ENCODE measurements around the gene CLBA1.

CLBA1 gene

DNA sequence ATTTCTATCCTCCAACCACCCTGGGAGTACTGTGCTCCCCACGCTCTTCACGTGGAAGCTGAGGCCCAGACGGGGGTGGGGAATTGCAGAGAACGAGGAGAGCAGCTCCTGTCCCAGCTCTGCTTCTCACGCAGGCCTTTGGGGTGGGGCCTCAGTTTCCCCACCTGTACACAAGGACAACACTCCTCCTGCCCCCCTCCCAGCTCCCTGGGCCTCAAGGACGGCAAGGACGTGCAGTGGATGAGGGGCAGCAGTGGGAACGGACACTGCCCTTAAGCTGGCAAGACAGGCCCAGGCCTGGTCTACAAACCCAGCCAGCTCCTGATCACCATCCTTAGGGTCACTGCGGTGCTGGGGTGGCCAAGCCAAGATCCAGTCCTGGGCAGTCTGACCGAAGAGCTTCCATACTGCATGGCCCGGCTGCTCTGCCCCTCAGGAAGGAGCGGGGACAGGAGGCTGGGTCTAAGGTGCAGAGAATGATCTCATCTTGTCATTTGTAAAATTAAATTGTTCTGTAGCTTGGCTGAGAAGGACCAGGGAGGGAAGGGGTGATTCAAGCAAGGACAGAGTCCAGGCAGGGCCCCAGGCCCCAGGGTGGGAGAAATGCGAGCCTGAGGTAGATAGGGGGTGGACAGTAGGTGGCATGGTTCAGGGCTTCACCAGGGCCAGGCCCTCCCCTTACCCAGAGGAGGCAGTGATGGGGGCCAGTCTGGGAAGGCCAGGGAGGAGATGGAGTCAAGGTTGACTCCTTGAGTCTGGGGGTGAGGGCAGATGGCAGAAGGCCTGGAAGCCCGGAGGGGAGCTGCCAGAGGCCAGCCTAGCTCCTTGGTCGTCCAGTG lies 1.3 kb upstream of the CLBA1 start:
- Mint-ChIP-seq H3K9me3 (no peaks in the 10 kb centered on the region), H3K27me3 (peaks cover 5 to 11% of the 10 kb centered on the region in 2 donors), H3K36me3 (ENCODE audit: insufficient read depth) (peaks cover 21% of the 10 kb centered on the region), H3K4me1 (ENCODE audit: low read depth in 2 of 2) (peaks cover 3 to 15% of the 10 kb centered on the region in 2 donors), H3K27ac (peak overlapping the region; percentile 72 to 87), H3K4me3 (peak overlapping the region; percentile 69 to 76)
- ATAC-seq (replicated peaks) = no peak
- no peak for DNase-seq

DNA sequence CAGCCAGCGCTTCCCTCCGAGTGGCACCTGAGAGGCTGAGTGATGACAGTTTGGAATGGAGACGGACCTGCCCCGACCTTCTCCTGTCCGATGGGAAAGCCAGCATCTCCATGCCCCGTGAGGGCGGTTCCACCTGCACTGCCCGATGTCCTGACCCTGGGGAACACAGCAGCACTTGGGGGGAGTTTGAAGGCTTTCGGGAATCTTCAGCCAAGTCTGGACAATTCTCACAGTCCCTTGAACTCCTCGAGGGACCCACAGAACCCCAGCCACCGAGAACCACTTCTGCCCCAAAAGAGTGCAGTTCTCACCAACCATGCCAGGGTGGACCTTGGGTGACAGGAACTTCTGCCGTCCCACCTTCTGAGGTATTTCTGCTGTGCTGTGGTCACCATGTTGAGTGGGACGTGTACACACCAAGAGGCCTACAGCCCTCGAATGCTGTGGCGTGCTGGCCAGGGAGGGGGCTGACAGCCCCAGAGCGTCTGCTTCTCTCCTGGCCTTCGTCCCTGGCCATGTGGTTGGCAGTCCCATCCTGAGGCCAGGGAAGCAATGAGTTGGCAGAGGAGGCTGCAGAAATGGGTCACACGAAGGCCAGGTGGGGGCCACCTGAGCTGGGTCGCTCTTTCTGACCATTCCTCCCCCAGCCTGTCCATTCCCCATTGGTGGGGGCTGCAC lies 1.0 kb downstream of the CLBA1 start:
- Mint-ChIP-seq H3K4me3 (peak overlapping the region; percentile 76 to 81), H3K4me1 (ENCODE audit: low read depth in 2 of 2) (peaks cover 3 to 15% of the 10 kb centered on the region in 2 donors), H3K27ac (peak overlapping the region; percentile 81 to 83), H3K27me3 (peaks cover 5 to 9% of the 10 kb centered on the region in 2 donors), H3K36me3 (ENCODE audit: insufficient read depth) (peaks cover 25% of the 10 kb centered on the region), H3K9me3 (no peaks in the 10 kb centered on the region)
- ATAC-seq (replicated peaks) (no peak), DNase-seq (no peak)

- Mint-ChIP-seq H3K27me3 (peaks cover 5 to 9% of the 10 kb centered on the region in 2 donors), H3K27ac (no peak overlapping the region), H3K36me3 (ENCODE audit: insufficient read depth) (peaks cover 26% of the 10 kb centered on the region), H3K9me3 (no peaks in the 10 kb centered on the region), H3K4me3 (no peak overlapping the region), H3K4me1 (ENCODE audit: low read depth in 2 of 2) (peaks cover 8 to 11% of the 10 kb centered on the region in 2 donors)
- ATAC-seq (replicated peaks) = no peak
- DNase-seq = no peak
These were observed 3.8 kb downstream of the CLBA1 start for GRCh38 chr14:104989236-104989950.

- Mint-ChIP-seq H3K9me3 (no peaks in the 10 kb centered on the region), H3K4me3 (no peak overlapping the region), H3K27ac (no peak overlapping the region), H3K4me1 (ENCODE audit: low read depth in 2 of 2) (peaks cover 6 to 8% of the 10 kb centered on the region in 2 donors), H3K27me3 (peaks cover 5 to 9% of the 10 kb centered on the region in 2 donors), H3K36me3 (ENCODE audit: insufficient read depth) (peaks cover 21% of the 10 kb centered on the region)
- DNase-seq = no peak
- no peak for ATAC-seq (replicated peaks)
These were observed 4.3 kb downstream of the CLBA1 start for GRCh38 chr14:104989951-104990303.

GRCh38 chr14:104991896-104992230 lies 6.3 kb downstream of the CLBA1 start:
- peaks cover 3 to 8% of the 10 kb centered on the region in 2 donors for H3K4me1 Mint-ChIP-seq (ENCODE audit: low read depth in 2 of 2)
- H3K27me3 Mint-ChIP-seq = peaks cover 5 to 8% of the 10 kb centered on the region in 2 donors
- no peak overlapping the region for H3K4me3 Mint-ChIP-seq
- H3K9me3 Mint-ChIP-seq = no peaks in the 10 kb centered on the region
- DNase-seq (no peak), ATAC-seq (replicated peaks) (no peak)
- H3K27ac Mint-ChIP-seq = no peak overlapping the region
- peaks cover 21% of the 10 kb centered on the region for H3K36me3 Mint-ChIP-seq (ENCODE audit: insufficient read depth)

DNA sequence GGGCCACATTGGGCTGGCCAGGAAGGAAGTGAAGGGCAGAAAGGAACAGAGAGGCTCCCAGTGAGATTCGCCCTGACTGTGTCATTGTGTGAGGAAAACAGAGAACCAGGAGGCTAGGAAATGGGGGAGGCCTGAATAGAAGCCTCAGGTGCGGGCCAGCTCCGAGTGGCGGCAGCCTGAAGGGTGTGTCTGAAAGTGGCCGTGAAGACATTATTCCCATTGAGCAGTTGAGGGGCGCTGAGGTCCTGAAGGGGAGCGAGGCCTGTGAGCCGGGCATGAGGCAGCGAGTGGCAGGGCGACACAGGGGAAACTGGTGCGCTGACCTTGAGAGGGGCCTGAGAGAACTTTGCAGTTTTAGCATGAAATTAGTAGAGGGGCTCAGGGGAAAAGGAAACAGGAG lies 6.9 kb downstream of the CLBA1 start:
- peaks cover 15% of the 10 kb centered on the region for H3K36me3 Mint-ChIP-seq (ENCODE audit: insufficient read depth)
- peaks cover 0 to 1% of the 10 kb centered on the region in 2 donors for H3K27me3 Mint-ChIP-seq
- no peak overlapping the region for H3K4me3 Mint-ChIP-seq
- H3K27ac Mint-ChIP-seq = peak overlapping the region in 1 of 2 donors; percentile 24
- ATAC-seq (replicated peaks) (no peak), DNase-seq (no peak)
- H3K4me1 Mint-ChIP-seq (ENCODE audit: low read depth in 2 of 2) = peaks cover 0 to 5% of the 10 kb centered on the region in 2 donors
- no peaks in the 10 kb centered on the region for H3K9me3 Mint-ChIP-seq

GRCh38 chr14:104993306-104993705 lies 7.7 kb downstream of the CLBA1 start:
- H3K36me3 Mint-ChIP-seq (ENCODE audit: insufficient read depth) = peaks cover 15% of the 10 kb centered on the region
- no peak overlapping the region for H3K4me3 Mint-ChIP-seq
- H3K27me3 Mint-ChIP-seq = no peaks in the 10 kb centered on the region
- peak overlapping the region in 1 of 2 donors; percentile 53 for H3K27ac Mint-ChIP-seq
- peaks cover 0 to 5% of the 10 kb centered on the region in 2 donors for H3K4me1 Mint-ChIP-seq (ENCODE audit: low read depth in 2 of 2)
- H3K9me3 Mint-ChIP-seq = no peaks in the 10 kb centered on the region
- DNase-seq = no peak
- no peak for ATAC-seq (replicated peaks)

DNA sequence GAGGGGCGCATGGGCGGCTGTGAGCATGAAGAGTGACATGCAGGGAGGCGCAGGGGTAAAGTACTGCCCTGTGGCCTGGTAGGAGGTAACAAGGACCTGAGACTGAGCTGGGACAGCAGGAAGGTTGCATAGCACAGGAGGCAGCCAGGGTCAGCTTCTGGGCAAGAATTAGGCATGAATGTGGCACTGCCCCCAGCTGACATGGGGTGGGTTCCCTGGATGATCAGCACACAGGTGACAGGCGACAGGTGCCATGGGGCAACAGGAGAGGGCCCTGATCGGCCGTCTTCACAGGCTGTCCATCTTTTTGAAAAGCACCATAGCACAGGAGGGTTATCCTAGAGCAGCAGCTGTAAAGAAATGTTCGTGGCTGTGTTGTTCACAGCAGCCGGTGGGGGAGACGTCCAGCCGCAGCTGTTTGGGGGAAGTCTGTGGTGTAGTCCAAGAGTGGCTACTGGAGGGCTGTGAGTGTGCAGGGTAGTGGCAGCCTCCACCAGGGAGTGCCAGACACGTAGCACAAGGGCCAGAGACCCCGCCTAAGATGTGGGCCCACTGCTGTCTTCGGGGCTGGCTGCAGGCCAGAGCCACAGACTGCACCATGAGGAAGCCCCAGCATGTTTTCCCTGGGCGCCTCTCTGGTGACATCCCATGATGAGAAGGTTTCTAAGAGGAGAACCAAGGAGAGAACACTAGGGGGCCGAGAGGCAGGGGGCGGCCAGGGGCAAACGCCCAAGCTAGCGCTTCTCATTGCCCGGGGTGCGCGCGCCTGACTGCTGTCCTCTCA lies 8.4 kb downstream of the CLBA1 start:
- Mint-ChIP-seq H3K9me3 (no peaks in the 10 kb centered on the region), H3K27ac (peak overlapping the region in 1 of 2 donors; percentile 53), H3K36me3 (ENCODE audit: insufficient read depth) (peaks cover 15% of the 10 kb centered on the region), H3K4me3 (no peak overlapping the region), H3K27me3 (no peaks in the 10 kb centered on the region), H3K4me1 (ENCODE audit: low read depth in 2 of 2) (peaks cover 0 to 5% of the 10 kb centered on the region in 2 donors)
- DNase-seq = no peak
- ATAC-seq (replicated peaks) = no peak

DNA sequence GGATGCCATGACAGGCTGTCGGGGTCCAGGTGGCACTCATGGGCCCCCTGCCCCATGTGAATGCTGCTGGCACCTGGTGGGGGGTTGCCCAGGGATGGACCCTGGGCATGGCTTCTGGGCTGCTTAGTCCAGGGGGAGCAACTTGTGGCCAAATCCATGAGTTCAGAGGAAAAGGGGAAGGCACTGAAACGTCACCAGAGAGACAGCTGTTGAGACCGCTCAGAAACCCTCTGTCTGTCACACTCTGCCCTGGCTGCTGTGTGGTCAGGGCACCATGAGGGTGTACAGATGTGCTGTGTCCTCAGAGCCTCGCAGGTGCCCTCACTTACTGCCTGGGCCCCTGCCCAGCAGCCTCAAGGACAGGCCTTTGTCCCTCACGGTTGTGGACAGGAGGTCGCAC lies 9.4 kb downstream of the CLBA1 start:
- no peaks in the 10 kb centered on the region for H3K27me3 Mint-ChIP-seq
- DNase-seq (no peak), ATAC-seq (replicated peaks) (no peak)
- H3K4me3 Mint-ChIP-seq = no peak overlapping the region
- peak overlapping the region in 1 of 2 donors; percentile 62 for H3K27ac Mint-ChIP-seq
- H3K4me1 Mint-ChIP-seq (ENCODE audit: low read depth in 2 of 2) = peaks cover 0 to 5% of the 10 kb centered on the region in 2 donors
- no peaks in the 10 kb centered on the region for H3K9me3 Mint-ChIP-seq
- H3K36me3 Mint-ChIP-seq (ENCODE audit: insufficient read depth) = peaks cover 11% of the 10 kb centered on the region

- H3K4me1 Mint-ChIP-seq (ENCODE audit: low read depth in 2 of 2) = peaks cover 0 to 5% of the 10 kb centered on the region in 2 donors
- H3K27ac Mint-ChIP-seq = peak overlapping the region in 1 of 2 donors; percentile 35
- ATAC-seq (replicated peaks) (no peak), DNase-seq (no peak)
- H3K36me3 Mint-ChIP-seq (ENCODE audit: insufficient read depth) = peaks cover 11% of the 10 kb centered on the region
- H3K9me3 Mint-ChIP-seq = no peaks in the 10 kb centered on the region
- H3K4me3 Mint-ChIP-seq = no peak overlapping the region
- no peaks in the 10 kb centered on the region for H3K27me3 Mint-ChIP-seq
These were observed 10.4 kb downstream of the CLBA1 start for GRCh38 chr14:104996032-104996431.

DNA sequence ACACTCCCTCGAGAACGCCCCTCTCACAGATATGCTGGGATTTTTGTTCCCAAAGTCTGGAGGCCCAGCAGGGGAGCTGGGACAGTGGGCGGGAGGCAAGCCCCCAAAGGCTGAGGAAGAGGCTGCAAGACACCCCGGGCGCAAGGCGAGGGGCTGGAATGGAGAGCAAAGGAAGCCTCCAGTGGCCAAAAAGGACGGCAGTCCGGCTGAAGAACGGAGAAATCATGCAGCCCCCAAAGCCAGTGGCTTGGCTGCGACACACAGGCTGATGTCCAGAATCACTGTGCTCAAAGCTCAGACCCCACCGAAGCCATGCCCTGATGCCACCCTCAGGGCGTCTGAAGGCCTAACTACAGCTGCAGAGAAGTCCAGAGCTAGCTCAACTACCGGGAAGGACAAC lies 10.9 kb downstream of the CLBA1 start:
- Mint-ChIP-seq H3K27ac (no peak overlapping the region), H3K4me1 (ENCODE audit: low read depth in 2 of 2) (peaks cover 0 to 5% of the 10 kb centered on the region in 2 donors)
- no peak for ATAC-seq (replicated peaks)

DNA sequence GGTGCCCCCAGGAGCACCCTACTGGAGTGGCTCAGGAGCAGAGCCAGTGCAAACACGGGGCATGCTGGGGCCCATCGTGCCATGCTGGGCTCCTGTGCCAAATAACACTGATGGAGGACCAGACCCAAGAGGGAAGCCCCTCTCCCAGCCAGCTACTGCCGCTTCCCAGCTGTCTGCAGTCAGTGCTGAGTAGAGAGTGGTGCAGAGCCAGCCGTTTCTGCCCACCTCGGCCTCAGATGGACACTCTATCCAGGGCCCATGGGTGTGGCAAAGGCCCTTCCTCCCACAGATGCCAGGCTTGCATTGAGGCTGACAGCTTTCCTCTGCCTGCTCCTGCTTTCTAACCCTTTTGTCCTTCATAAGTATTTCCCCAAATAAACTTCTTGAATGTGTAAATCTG lies 13.2 kb downstream of the CLBA1 start:
- ATAC-seq (replicated peaks) = no peak
- Mint-ChIP-seq H3K27ac (no peak overlapping the region), H3K4me3 (no peak overlapping the region), H3K4me1 (ENCODE audit: low read depth in 2 of 2) (no peaks in the 10 kb centered on the region), H3K27me3 (no peaks in the 10 kb centered on the region), H3K36me3 (ENCODE audit: insufficient read depth) (peaks cover 7% of the 10 kb centered on the region), H3K9me3 (no peaks in the 10 kb centered on the region)
- DNase-seq = no peak

More for the DNA sequence above, 10.9 kb downstream of the CLBA1 start:
- Mint-ChIP-seq H3K4me3 (no peak overlapping the region), H3K9me3 (no peaks in the 10 kb centered on the region), H3K27me3 (no peaks in the 10 kb centered on the region), H3K36me3 (ENCODE audit: insufficient read depth) (peaks cover 11% of the 10 kb centered on the region)
- DNase-seq = no peak

- H3K27ac Mint-ChIP-seq = no peak overlapping the region
- H3K9me3 Mint-ChIP-seq = no peaks in the 10 kb centered on the region
- no peaks in the 10 kb centered on the region for H3K27me3 Mint-ChIP-seq
- ATAC-seq (replicated peaks) = no peak
- peaks cover 7% of the 10 kb centered on the region for H3K36me3 Mint-ChIP-seq (ENCODE audit: insufficient read depth)
- no peak for DNase-seq
- H3K4me3 Mint-ChIP-seq = no peak overlapping the region
- H3K4me1 Mint-ChIP-seq (ENCODE audit: low read depth in 2 of 2) = no peaks in the 10 kb centered on the region
These were observed 13.8 kb downstream of the CLBA1 start for GRCh38 chr14:104999361-104999760.

Data from effector memory CD8-positive, alpha-beta T cell (primary cell).